Transverse colon (tissue), 3 donors: Measurements from ENCODE around the gene CACNA2D4.

Source experiments
- CTCF ChIP-seq, 5 experiments: fragments of 200-600 bp in 3 of 5; fragments of 450-650 bp in 2 of 5; sonication (generic) in 3 of 5; IDR thresholded peaks; 1 replicate in 2 of 5; 2 replicates in 3 of 5; pipeline ENCODE4 v1.5.1; 2016 to 2017; ENCODE audit warnings: antibody characterized with exemption in 5 of 5, inconsistent platforms in 3 of 5, mild to moderate bottlenecking in 2 of 5, moderate library complexity in 1 of 5
- EP300 ChIP-seq: sonication (generic); formaldehyde crosslinking; IDR thresholded peaks from one replicate; pipeline ENCODE4 v1.6.1; 2017; ENCODE audit warnings: antibody characterized with exemption, low read depth

- TF ChIP-seq CTCF (IDR thresholded peaks at IDR 0.05), result no peak
- TF ChIP-seq EP300, result no peak
Measured at GRCh38 chr12:1906579-1906978, 11.9 kb downstream of the CACNA2D4 start.
